A549 treated with AZD9567 at 1 μM for 4 hours (cell line): ENCODE data around the gene STK31. TPM values are rescaled to one million over a fixed set of nuclear protein-coding genes. Genes with fewer than 3 reads are reported as not detected.

Experiments used
- total RNA-seq: library from RNA; stranded (reverse); fragments of 200-300 nt; extraction: Qiagen RNA extraction; gene quantifications from 5 replicates; pipeline ENCODE4 v1.2.3, GENCODE V29; 2022; ENCODE audit not compliant: insufficient read depth

The STK31 gene
- 0.52 to 0.87 TPM (median 0.60 TPM) in 4 of 5 replicates, not detected in the other for total RNA-seq

DNA sequence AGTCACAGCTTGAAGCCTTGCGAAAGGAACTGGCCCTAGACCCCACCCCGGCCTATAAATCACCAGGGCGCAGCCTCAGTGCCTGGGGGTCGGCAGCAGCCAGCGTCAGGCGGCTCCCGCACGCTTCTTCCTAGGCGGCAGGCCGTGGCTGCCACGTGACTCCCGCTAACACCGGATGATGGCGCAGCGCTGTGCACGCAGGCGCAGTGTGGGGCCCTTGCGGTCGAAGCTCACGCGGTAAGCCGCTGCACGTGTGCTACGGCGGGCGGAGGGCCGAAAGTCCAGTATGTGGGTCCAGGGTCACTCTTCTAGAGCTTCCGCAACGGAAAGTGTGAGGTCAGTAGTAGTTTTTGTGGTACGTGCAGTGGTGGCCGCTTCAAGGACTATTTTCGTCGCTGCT lies at the start of gene STK31:
Gene STK31 (plus strand): TSS at position 220 of the 400 bp plus-strand sequence. CDS start 67 bp downstream, at position 287.

GRCh38 chr7:23679898-23680413 lies 30.1 kb upstream of the STK31 start, which contains the start of gene FAM221A:
Gene FAM221A, plus strand, starts transcription at chr7:23680199. Its CDS starts 20 bp downstream, at chr7:23680219.

Other genes starting within 250 kb of the STK31 start
- 20.4 to 28.0 TPM (median 25.0 TPM) in 5 replicates for gene IGF2BP3, start 239.7 kb upstream of the STK31 start, total RNA-seq
- gene TRA2A, start 178.2 kb upstream of the STK31 start, total RNA-seq, result 76.5 to 163 TPM (median 82.4 TPM) in 5 replicates
- 2.7 to 5.0 TPM (median 4.1 TPM) in 5 replicates for gene CCDC126, start 112.8 kb upstream of the STK31 start, total RNA-seq
- 0.15 to 0.37 TPM (median 0.31 TPM) in 4 of 5 replicates, not detected in the other for gene FAM221A, start 30.0 kb upstream of the STK31 start, total RNA-seq